ENCODE measurements around the gene DCDC2C.
"Not testable (repeated sequence)": the region's sequence is repeated elsewhere in the genome, so short reads cannot be mapped to it uniquely, and the experiment has no call there.

The DCDC2C gene

GRCh38 chr2:3703236-3703756 is at the start of gene DCDC2C:
Gene DCDC2C (plus strand): TSS chr2:3703575. CDS start chr2:3703752, 177 bp downstream.
- no peak for DNase-seq (ENCODE audit: low spot score)

GRCh38 chr2:3654011-3654410 is 49.4 kb upstream of the DCDC2C start:
- no peak for DNase-seq (ENCODE audit: low spot score)

- no peak for DNase-seq (ENCODE audit: low spot score)
Observed at GRCh38 chr2:3654531-3655225, 48.7 kb upstream of the DCDC2C start.

- DNase-seq (ENCODE audit: low spot score), result no peak
Observed at GRCh38 chr2:3655871-3656761, 47.3 kb upstream of the DCDC2C start.

- DNase-seq (ENCODE audit: low spot score), result no peak
Observed at GRCh38 chr2:3656762-3657721, 46.3 kb upstream of the DCDC2C start.

- DNase-seq (ENCODE audit: low spot score), result no peak
Observed at GRCh38 chr2:3657881-3658280, 45.5 kb upstream of the DCDC2C start, which contains the start of gene ALLC. Gene ALLC (plus strand): TSS chr2:3658200. CDS start chr2:3671158, 12,958 bp downstream.

GRCh38 chr2:3659447-3660432 is 43.6 kb upstream of the DCDC2C start:
- no peak for DNase-seq (ENCODE audit: low spot score)

GRCh38 chr2:3660640-3661039 is 42.7 kb upstream of the DCDC2C start:
- DNase-seq (ENCODE audit: low spot score), result not testable (repeated sequence)

- DNase-seq (ENCODE audit: low spot score), result no peak
Observed at GRCh38 chr2:3661149-3661660, 42.2 kb upstream of the DCDC2C start.

GRCh38 chr2:3662239-3662638 is 41.1 kb upstream of the DCDC2C start:
- DNase-seq (ENCODE audit: low spot score), result no peak

- no peak for DNase-seq (ENCODE audit: low spot score)
Observed at GRCh38 chr2:3664118-3664517, 39.3 kb upstream of the DCDC2C start.

- DNase-seq (ENCODE audit: low spot score), result no peak
Observed at GRCh38 chr2:3664925-3665324, 38.5 kb upstream of the DCDC2C start.

GRCh38 chr2:3665886-3666612 is 37.3 kb upstream of the DCDC2C start:
- DNase-seq (ENCODE audit: low spot score), result no peak

GRCh38 chr2:3666613-3666975 is 36.8 kb upstream of the DCDC2C start:
- no peak for DNase-seq (ENCODE audit: low spot score)

- DNase-seq (ENCODE audit: low spot score), result no peak
Observed at GRCh38 chr2:3667151-3667631, 36.2 kb upstream of the DCDC2C start.

GRCh38 chr2:3669656-3670055 is 33.7 kb upstream of the DCDC2C start:
- DNase-seq (ENCODE audit: low spot score), result no peak

- no peak for DNase-seq (ENCODE audit: low spot score)
Observed at GRCh38 chr2:3670376-3670775, 33.0 kb upstream of the DCDC2C start.

GRCh38 chr2:3670941-3671340 is 32.4 kb upstream of the DCDC2C start:
- DNase-seq (ENCODE audit: low spot score), result no peak

GRCh38 chr2:3672861-3673678 is 30.3 kb upstream of the DCDC2C start:
- no peak for DNase-seq (ENCODE audit: low spot score)
